Activated T-cell treated with anti-CD3 and anti-CD28 coated beads, Interleukin-2, amount 50 U/mL, for 4 hours (primary cell): ENCODE data around the gene GATB. TPM values are rescaled to one million over a fixed set of nuclear protein-coding genes. Genes with fewer than 3 reads are reported as not detected.

Source experiments
- ATAC-seq, 2 donors: fragments of 200-7000 bp; cut with Tn5 transposase; one replicate each; pipeline ENCODE4 v1.10.0; 2021
- DNase-seq: peaks from one replicate; pipeline ENCODE4 v3.0.0-alpha.2; 2020
- H3K27me3 Mint-ChIP-seq: one replicate; pipeline ENCODE4 v1.8.0; 2021; ENCODE audit warnings: low read depth, mixed read lengths
- H3K36me3 Mint-ChIP-seq: one replicate; pipeline ENCODE4 v1.8.0; 2022; ENCODE audit warnings: mixed read lengths; ENCODE audit not compliant: insufficient read depth
- H3K4me1 Mint-ChIP-seq: one replicate; pipeline ENCODE4 v1.8.0; 2021; ENCODE audit warnings: low read depth, mixed read lengths
- H3K4me3 Mint-ChIP-seq: one replicate; pipeline ENCODE4 v1.8.0; 2021; ENCODE audit warnings: mild to moderate bottlenecking, moderate library complexity, mixed read lengths
- H3K9me3 Mint-ChIP-seq: one replicate; pipeline ENCODE4 v1.8.0; 2021; ENCODE audit warnings: mixed read lengths
- total RNA-seq, 3 donors: library from RNA; stranded (reverse); gene quantifications; one replicate each; pipeline ENCODE4 v1.2.1, GENCODE V29; 2021

The GATB gene
- total RNA-seq, 3 donors from 2014 or later: 18.9 to 23.9 (median 23.2) TPM

DNA sequence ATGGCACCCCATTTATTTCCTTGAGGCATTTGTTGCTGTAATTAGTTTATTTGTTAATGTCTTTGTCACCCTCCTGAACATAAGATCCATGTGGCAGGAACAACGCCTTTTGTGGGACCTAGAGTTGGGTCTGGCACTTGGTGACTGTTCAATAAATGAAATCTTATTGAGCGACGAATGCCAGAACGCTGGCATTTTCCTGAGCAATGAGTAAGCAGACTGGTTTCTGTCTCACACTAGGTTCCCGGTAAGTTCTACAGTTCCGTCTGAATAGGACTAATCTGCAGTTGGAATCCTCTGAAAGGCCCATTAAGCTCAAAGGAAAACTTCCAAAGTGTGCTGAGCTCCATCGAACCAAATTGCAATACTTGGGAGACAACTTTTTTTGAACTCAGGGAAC, 49.2 kb downstream of the GATB start:
- Mint-ChIP-seq H3K9me3 (no peaks in the 10 kb centered on the region), H3K4me3 (no peak overlapping the region)
- no peak for DNase-seq

DNA sequence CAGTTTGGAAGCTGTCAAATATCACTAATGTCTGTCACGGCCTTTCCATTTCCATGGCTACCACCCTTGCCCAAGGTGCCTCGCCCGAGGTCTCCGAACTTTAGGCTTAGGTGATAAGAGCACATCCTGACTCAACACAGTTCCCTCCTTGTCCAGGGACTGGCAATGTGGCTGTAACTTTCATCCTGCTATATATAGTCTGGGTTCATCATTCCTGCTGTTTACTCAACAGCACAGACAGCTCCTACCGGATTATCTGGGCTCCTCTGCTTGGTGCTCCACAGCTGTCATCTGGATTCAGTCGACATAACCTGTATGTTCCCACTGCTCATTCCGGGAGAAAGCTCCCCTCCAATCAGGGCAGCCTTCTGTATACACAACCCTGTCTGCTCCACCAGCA, 51.2 kb downstream of the GATB start:
- Mint-ChIP-seq H3K4me1 (no peaks in the 10 kb centered on the region), H3K36me3 (peaks cover 25% of the 10 kb centered on the region), H3K4me3 (no peak overlapping the region), H3K9me3 (no peaks in the 10 kb centered on the region), H3K27me3 (no peaks in the 10 kb centered on the region)
- DNase-seq: no peak
- no peak for ATAC-seq

More for the DNA sequence above, 49.2 kb downstream of the GATB start:
- peaks cover 22% of the 10 kb centered on the region for H3K36me3 Mint-ChIP-seq
- ATAC-seq: no peak
- no peaks in the 10 kb centered on the region for H3K4me1 Mint-ChIP-seq
- no peaks in the 10 kb centered on the region for H3K27me3 Mint-ChIP-seq

DNA sequence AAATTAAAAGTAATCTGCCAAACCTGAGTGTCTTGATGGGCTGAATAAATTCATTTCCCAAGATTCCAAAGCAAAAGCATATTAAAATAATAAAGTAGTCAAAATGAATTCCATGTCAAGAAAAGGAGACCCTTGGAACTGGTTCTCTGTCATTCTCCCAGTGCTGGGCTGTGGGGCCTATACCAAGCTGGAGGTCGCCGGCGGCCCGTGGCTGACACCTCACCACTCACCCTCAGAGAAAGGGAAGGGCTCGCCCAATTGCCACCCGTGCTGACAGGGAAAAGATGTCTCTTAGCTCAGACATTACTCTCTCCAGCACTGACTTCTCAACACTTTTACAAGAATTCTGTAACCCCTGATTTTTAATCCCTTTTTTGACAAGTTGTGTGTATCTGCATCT, 51.7 kb downstream of the GATB start:
- ATAC-seq: no peak
- Mint-ChIP-seq H3K4me3 (no peak overlapping the region), H3K9me3 (no peaks in the 10 kb centered on the region), H3K27me3 (no peaks in the 10 kb centered on the region), H3K36me3 (peaks cover 25% of the 10 kb centered on the region), H3K4me1 (no peaks in the 10 kb centered on the region)
- no peak for DNase-seq

DNA sequence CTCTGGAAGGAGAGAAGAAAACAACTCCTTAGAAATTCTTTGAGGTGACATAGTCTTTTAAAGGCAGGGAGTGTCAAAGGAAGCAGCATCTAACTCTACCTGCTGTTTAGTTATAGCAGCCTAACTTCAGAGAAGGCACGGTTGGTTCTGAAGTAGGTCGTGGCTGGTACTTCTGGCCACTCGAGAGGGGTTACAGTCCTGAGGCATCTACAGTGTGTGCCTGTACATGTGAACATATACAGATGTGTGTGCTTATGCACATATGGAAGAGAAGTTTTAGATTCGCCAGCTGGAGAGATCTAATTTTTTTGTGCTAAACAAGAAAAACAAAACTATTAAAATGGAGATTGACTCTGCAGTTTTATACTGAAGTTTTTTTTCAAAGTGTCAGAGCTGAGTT, 52.7 kb downstream of the GATB start:
- Mint-ChIP-seq H3K4me3 (no peak overlapping the region), H3K4me1 (no peaks in the 10 kb centered on the region), H3K27me3 (no peaks in the 10 kb centered on the region), H3K9me3 (no peaks in the 10 kb centered on the region), H3K36me3 (peaks cover 33% of the 10 kb centered on the region)
- ATAC-seq: no peak
- DNase-seq: no peak

DNA sequence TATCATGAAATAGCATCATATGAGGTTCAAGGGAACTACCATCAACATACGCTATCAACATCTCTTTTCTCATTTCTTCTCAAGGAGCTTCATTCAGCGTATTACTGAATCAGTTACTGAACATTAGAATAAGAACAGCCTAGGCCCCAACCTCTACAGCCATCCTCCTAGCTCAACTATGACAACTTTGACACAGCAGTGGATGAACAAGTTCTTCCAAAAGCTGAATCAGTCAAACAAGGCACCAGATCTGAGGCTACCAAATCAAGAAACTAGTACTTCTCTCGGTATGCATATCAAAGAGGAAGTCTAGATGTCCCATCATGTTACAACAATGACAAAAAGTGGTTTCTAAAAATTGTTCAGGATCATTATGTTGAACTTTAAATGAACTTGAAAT, 57.4 kb downstream of the GATB start:
- DNase-seq: no peak
- Mint-ChIP-seq H3K4me3 (no peak overlapping the region), H3K9me3 (no peaks in the 10 kb centered on the region), H3K4me1 (no peaks in the 10 kb centered on the region), H3K27me3 (no peaks in the 10 kb centered on the region), H3K36me3 (peaks cover 51% of the 10 kb centered on the region)
- no peak for ATAC-seq

DNA sequence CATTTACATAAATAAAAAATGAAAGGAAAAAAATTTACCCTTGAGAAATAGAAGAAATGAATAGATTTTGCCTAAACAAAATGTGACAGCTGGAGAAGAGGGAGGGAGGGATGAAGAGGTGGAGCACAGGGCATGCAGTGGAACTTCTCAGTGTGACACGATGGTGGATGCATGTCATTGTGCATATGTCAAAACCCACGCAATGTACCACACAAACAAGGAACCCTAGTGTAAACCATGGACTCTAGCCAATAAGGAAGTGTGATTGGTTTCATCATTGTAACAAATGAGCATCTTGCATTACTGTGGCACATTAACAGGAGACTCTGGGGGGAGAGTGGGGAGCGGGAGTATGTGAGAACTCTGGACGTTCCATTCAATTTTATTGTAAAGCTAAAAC, 58.6 kb downstream of the GATB start:
- H3K27me3 Mint-ChIP-seq: no peaks in the 10 kb centered on the region
- H3K36me3 Mint-ChIP-seq: peaks cover 48% of the 10 kb centered on the region
- H3K4me3 Mint-ChIP-seq: no peak overlapping the region
- DNase-seq (no peak), ATAC-seq (no peak)
- H3K4me1 Mint-ChIP-seq: no peaks in the 10 kb centered on the region
- peaks cover 1% of the 10 kb centered on the region for H3K9me3 Mint-ChIP-seq

DNA sequence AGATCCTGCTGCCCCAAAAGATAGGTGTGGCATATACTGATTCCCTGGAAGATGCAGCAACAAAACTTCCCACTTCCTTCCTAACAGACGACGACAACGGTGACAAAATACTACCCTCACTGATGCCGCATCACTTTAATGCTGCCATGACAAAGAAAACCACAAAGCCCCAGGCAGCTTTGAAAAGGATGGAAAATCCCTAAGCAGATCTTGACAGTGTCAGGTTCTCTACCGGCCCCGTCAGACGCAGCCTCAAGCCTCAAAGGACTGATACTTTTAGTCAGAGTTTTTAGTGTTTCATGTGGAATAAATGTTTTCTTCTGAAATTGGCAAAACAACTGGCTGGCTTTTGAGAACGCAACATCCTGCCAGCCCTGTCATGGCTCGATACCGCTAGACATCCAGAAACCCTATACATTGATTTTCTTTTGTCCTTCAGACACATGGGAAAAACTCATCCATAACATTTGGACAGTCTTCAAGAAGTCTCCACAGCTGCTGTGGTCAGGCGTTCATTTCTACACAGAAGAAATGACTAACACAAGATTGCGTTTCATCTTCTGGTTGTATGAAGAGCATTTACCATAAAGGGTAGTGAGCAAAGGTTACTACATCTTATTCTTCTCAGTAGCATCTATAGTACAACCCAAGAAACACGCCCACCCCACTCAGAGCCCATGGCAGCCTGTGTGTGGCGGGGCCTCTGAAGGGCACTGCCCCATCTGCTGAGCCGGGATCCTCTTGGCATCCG, 60.1 kb downstream of the GATB start:
- no peaks in the 10 kb centered on the region for H3K4me1 Mint-ChIP-seq
- H3K9me3 Mint-ChIP-seq: peaks cover 3% of the 10 kb centered on the region
- ATAC-seq (peak; percentile 53 to 54), DNase-seq (no peak)
- no peaks in the 10 kb centered on the region for H3K27me3 Mint-ChIP-seq
- peaks cover 51% of the 10 kb centered on the region for H3K36me3 Mint-ChIP-seq
- no peak overlapping the region for H3K4me3 Mint-ChIP-seq

DNA sequence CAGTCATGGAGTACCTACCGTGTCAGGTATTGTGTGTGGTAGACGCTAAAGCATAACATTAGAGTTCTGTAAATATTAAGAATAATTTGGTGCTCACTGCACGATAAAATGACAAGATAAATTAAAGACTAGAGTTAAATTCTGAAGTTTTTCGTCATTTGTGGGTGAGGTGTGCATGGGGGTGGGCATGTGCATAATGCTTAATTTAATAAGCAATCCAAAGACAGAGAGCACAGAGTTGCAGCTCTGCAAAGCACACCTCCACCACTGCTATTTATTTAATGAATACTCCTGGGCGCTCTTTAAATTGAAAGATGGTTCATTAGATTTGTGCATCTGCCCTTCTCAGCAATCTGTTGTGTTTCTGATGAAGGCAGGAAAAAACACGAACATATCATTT, 62.6 kb downstream of the GATB start:
- Mint-ChIP-seq H3K36me3 (peaks cover 44% of the 10 kb centered on the region), H3K27me3 (no peaks in the 10 kb centered on the region), H3K9me3 (peaks cover 3% of the 10 kb centered on the region), H3K4me1 (no peaks in the 10 kb centered on the region), H3K4me3 (no peak overlapping the region)
- DNase-seq (no peak), ATAC-seq (no peak)

DNA sequence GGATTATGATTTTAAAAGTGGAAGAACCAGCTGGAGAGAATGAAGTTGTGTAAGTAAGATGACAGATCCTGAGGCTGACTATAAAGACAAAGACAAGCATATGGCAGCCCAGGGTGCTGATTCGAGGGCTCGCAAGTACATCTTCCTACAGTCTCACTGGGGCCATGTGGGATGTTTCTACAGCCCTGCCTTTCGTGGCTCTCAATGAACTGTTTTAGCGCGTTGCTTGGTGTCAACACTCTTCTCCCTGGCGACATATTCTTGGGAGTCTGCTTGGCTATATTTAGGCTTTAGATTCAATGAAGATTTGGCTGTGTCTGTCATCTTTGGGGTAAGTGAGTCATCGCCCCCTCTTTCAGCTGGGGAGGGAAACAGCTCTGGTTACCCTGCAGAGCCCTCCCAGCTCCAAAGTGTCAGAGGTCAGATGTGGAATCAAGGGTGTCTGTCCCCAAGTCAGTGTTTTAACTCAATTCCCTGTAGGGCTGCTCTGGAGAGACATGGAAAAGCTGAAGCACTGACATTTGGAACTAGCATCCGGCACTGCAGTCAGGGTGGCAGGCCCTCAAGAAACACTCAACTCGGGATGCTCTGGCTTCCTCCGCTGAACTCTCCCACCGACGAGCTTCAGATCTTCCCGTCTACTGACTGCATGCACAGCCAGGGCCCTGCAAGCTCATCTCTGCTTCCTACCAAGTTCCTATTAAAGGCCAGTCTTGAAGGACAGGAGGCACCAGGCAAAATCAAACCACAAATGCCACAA, 65.7 kb downstream of the GATB start:
- no peaks in the 10 kb centered on the region for H3K4me1 Mint-ChIP-seq
- no peak for ATAC-seq
- H3K27me3 Mint-ChIP-seq: no peaks in the 10 kb centered on the region
- H3K36me3 Mint-ChIP-seq: peaks cover 27% of the 10 kb centered on the region
- no peak overlapping the region for H3K4me3 Mint-ChIP-seq
- H3K9me3 Mint-ChIP-seq: peaks cover 3% of the 10 kb centered on the region
- no peak for DNase-seq

DNA sequence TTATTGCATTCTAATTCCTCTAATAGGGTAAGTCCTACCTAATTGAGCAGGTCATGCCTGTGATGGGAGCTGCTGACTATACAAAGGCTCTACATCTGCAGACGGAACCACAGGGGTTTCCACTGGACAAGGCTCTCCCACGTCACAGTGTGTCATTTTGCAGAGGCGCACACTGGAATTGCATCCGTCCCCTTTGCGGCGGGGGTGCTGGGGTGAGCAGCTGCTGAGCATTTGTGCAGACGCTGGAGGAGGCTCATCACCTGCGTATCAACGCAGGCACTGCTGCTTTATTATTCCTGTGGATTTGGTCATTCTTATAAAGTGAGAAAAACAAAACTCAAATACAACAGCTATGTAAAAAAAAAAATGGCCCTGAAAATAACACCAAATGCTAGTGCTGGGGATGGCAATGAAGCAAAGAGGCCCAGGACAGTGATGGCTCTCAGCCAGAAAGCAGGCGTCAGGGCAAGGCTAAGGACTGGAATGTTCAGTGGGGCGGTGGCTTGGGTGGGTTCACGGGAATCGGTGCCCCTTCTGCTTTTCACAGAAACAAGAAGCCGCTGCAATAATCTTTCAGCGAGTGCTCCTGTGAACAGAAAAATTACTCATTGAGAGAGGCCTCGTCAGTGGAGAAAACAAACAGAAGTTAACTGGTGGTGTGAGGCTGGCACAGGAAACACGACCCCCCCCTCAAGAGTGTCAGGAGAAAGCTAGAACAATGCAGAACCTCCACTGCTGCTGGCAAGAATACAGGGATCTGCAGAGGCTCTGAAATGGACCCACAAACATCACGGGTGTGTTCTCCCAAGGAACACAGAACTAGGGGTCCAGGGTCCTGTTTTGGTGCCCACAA, 67.8 kb downstream of the GATB start:
- no peaks in the 10 kb centered on the region for H3K4me1 Mint-ChIP-seq
- ATAC-seq: no peak
- H3K4me3 Mint-ChIP-seq: no peak overlapping the region
- no peak for DNase-seq
- H3K27me3 Mint-ChIP-seq: no peaks in the 10 kb centered on the region
- peaks cover 16% of the 10 kb centered on the region for H3K36me3 Mint-ChIP-seq
- peaks cover 3% of the 10 kb centered on the region for H3K9me3 Mint-ChIP-seq

DNA sequence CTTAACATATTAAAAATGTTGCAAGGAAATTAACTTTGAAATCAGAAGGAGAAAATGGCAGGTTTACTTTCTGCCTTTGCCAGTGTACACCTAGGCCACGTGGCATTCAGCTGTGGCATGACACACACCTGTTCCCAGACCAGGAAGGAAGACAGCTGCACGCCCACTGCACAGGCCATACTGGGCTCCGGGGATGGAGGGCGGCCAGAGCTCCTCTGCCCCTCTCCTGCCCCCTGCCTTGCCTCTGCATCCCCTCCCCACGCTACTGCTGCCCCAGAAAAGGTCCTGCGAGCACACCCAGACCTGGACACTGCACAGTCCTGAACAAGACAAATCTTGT, 68.4 kb downstream of the GATB start:
- peaks cover 3% of the 10 kb centered on the region for H3K9me3 Mint-ChIP-seq
- no peaks in the 10 kb centered on the region for H3K4me1 Mint-ChIP-seq
- no peak overlapping the region for H3K4me3 Mint-ChIP-seq
- H3K36me3 Mint-ChIP-seq: peaks cover 17% of the 10 kb centered on the region
- H3K27me3 Mint-ChIP-seq: no peaks in the 10 kb centered on the region
- ATAC-seq (no peak), DNase-seq (no peak)

DNA sequence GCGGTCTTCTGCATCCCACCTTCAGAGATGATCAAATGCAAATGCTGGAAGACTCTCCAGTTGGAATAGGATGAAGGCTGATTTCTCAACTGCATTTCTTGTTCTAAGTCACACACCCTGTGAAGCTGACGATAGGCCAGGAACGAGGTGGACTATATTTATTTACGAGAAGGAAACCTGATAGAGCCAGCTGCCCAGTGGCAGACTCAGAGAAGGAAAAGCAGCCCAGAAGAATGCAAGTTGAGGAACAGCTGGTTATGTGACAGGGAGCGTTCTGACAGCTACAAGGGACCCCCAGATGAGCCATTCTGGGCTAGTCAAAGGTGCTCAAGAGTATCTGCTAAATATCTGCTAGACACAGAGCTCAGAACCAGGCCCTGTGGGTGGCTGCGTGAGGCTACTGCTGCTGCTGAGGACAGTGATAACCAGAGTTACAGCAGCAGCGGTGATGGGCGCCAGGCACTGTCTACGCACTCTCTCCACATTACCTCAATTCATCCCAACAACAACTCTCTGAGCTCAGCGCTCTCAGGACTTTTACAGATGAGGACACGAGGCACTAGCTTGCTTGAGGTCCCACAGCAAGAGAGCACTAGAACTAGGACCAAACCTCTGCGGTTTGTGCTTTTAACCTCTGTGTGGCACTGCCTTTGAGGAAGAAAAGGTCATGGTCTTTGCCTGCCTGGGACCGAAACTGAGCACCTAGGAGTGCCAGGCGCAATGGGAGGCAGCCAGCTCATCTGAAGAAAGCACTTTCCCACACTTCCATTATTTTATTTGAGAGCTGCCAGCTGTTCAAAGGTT, 69.0 kb downstream of the GATB start:
- no peaks in the 10 kb centered on the region for H3K9me3 Mint-ChIP-seq
- no peak overlapping the region for H3K4me3 Mint-ChIP-seq
- DNase-seq (no peak), ATAC-seq (no peak)
- no peaks in the 10 kb centered on the region for H3K4me1 Mint-ChIP-seq
- H3K27me3 Mint-ChIP-seq: no peaks in the 10 kb centered on the region
- H3K36me3 Mint-ChIP-seq: peaks cover 12% of the 10 kb centered on the region

DNA sequence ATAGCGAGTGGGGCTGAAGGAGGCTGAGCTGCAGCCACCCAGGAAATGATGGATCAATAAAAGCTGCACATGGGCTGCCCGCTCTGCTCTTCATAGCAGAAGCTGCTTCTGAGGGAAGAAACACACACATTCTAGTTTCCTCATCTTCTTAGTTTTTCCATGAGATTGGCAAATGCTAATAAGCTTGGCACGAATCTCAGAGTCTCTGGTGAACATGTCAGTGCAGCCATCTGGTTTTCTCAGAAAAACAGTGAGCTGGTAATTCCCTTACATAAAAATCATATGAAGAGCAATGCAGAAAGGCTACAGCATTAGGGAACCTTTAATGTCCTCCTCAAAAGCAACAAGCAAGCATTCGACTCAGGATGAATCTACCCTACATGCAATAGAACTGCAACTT, 69.9 kb downstream of the GATB start:
- Mint-ChIP-seq H3K4me3 (no peak overlapping the region), H3K27me3 (no peaks in the 10 kb centered on the region), H3K36me3 (peaks cover 5% of the 10 kb centered on the region), H3K4me1 (no peaks in the 10 kb centered on the region), H3K9me3 (no peaks in the 10 kb centered on the region)
- ATAC-seq: no peak
- DNase-seq: no peak
